HG03039 (cell line): ENCODE results near the gene MRPL3.

Experiments
- ATAC-seq: cut with Tn5 transposase; IDR thresholded peaks from one replicate; pipeline ENCODE4 v1.9.1; 2021; ENCODE audit warnings: mild to moderate bottlenecking, moderate library complexity; ENCODE audit not compliant: unreplicated experiment

The MRPL3 gene

DNA sequence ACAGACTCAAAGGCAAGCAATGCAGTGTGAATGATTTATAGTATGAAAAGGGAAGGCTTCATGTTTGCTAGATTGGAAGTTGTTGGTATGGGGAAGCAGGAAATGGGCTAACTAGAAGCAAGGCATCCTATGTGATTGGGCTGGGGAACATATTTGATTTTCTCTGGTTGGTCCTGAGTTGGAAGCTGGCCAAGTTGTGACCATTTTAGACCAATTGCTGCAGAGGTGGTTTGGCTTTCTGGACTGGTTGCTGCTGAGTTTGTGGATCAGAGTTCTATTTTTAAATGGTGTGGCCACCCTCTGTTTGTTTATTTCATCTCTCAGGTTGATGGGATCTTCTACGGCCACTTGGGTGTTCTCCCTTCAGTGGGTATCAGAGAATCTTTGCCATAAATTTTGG lies 81.5 kb downstream of the MRPL3 start:
- ATAC-seq: no peak

DNA sequence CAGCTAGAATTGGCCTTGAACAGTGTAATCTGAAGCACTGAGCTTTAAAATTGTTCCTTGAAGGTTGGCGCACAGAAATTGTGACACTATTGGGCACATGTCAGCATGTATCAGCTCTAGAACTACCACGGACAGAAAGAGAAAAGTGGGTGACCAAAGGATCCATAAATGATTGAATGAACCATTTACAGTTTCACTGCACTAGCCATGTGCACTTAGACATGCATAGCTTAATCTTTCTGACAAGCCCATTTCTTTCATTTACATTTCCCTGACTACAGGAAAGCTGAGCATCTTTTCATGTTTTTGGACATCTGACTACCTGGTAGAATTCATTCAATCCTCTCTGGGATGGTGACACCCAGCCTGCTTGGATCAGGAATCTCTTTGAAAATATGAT lies 85.0 kb downstream of the MRPL3 start:
- no peak for ATAC-seq
